Pancreas (tissue), 10 donors: ENCODE data around the gene GPR87. TPM values are rescaled to one million over a fixed set of nuclear protein-coding genes. Genes with fewer than 3 reads are reported as not detected.

Source experiments
- ATAC-seq, 4 donors: fragments of 200-7000 bp; cut with Tn5 transposase; one replicate each; pipeline versions ENCODE4 v1.8.0 to v1.9.1; 2020; ENCODE audit warnings: mild to moderate bottlenecking in 4 of 4, moderate library complexity in 4 of 4
- DNase-seq, 6 donors: peaks; one replicate each; pipeline ENCODE4 v3.0.0-alpha.2; 2020
- FAIRE-seq: peaks from 2 replicates; lab custom pipeline; 2012; peaks lifted over from hg19 to GRCh38; lab: Jason Lieb, UNC
- H3K27ac ChIP-seq, 4 donors: fragments of 200-600 bp; sonication (generic); 1 replicate in 3 of 4; 2 replicates in 1 of 4; pipeline versions ENCODE4 v1.5.0 to v1.8.0; 2020
- H3K27me3 ChIP-seq, 4 donors: fragments of 200-600 bp; one replicate each; pipeline ENCODE4 v1.8.0; 2021
- H3K36me3 ChIP-seq, 3 donors: fragments of 200-600 bp; sonication (generic) in 1 of 3; one replicate each; pipeline versions ENCODE4 v1.5.0 to v1.8.0; 2020 to 2021
- H3K4me1 ChIP-seq, 3 donors: fragments of 200-600 bp; one replicate each; pipeline ENCODE4 v1.8.0; 2021
- H3K4me3 ChIP-seq, 4 donors: fragments of 200-600 bp; sonication (generic) in 2 of 4; one replicate each; pipeline versions ENCODE4 v1.5.0 to v1.8.0; 2020 to 2021
- H3K9me3 ChIP-seq, 4 donors: fragments of 200-600 bp; one replicate each; pipeline ENCODE4 v1.8.0; 2021
- CTCF ChIP-seq, 4 donors: fragments of 200-600 bp; sonication (generic) in 3 of 4; IDR thresholded peaks; one replicate each; pipeline versions ENCODE4 v1.5.0 to v1.8.0; 2021; ENCODE audit warnings: antibody characterized with exemption in 4 of 4
- whole genome bisulfite sequencing, 2 donors: extraction: QIAGEN DNeasy Blood & Tissue Kit; methylation state at CpG; one replicate each; pipeline ENCODE4 v1.1.7; 2013; 5-methylcytosine and 5-hydroxymethylcytosine counted together
- intact Hi-C, 3 donors: fragments of 100-400 bp; cut with DNase I; formaldehyde crosslinking; loops; one replicate each; pipeline versions ENCODE4 v1.11.1 to v1.14.2; 2022
- polyA plus RNA-seq, 2 donors: library from polyadenylated mRNA; stranded (reverse); fragments of 200-250 nt; gene quantifications; one replicate each; pipeline ENCODE4 v1.2.3, GENCODE V29; 2013
- total RNA-seq, 6 donors: library from RNA; stranded (reverse); fragmentation: NEBNext Ultra II Directional in 4 of 6; extraction: Animal tissue kit (Norgen Biotek cat#: 25700) in 4 of 6; gene quantifications; one replicate each; pipeline versions ENCODE4 v1.2.1 to v1.2.4, GENCODE V29; 2021 to 2023
- donor health status: healthy with polysubstance abuse.
- donor health status: DM: no; HTN: no; CAD: no; lungs with moderate emphysema.
- donor health status: DM: no; HTN: no; CAD: no.
- donor health status: control.
- donor health status: control.
- donor health status: Bipolar disorder and iron deficiency.
- donor health status: DM: yes; HTN: yes; CAD: no.
- donor health status: DM: no; HTN: no; CAD: no.
- donor health status: DM: no; HTN: no; CAD: no.
- donor health status: DM: yes; HTN: yes; CAD: no.

The GPR87 gene
- total and polyA plus RNA-seq, 8 donors = not detected

DNA sequence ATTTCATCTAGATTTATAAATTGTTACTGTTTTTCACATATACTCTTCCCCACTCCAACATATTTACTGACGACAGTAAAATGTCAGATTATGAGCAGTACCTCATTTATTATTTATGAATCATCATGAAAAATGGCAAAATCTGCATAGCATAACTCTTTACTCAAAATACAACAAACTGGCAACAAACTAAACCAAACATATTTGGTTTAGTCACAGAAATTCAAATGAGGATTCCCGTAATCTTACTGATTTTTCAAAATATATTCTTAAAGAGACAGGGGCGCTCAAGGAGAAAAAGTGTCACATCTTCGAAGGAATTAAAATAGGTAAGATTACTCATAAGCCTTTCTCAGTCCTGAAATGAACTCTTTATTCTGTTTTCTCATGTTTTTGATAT is 3.0 kb upstream of the GPR87 start:
- no peak for FAIRE-seq
- intact Hi-C loops = no loop called here
- Histone ChIP-seq H3K4me3 (no peak overlapping the region), H3K9me3 (no peaks in the 10 kb centered on the region), H3K36me3 (no peaks in the 10 kb centered on the region), H3K27me3 (no peaks in the 10 kb centered on the region), H3K4me1 (no peaks in the 10 kb centered on the region), H3K27ac (no peak overlapping the region)
- TF ChIP-seq CTCF (IDR thresholded peaks at IDR 0.05) = no peak
- 87% methylated on average over 4 of the region's 4 CpGs for WGBS, 2 donors
- no peak for DNase-seq
- ATAC-seq = no peak

DNA sequence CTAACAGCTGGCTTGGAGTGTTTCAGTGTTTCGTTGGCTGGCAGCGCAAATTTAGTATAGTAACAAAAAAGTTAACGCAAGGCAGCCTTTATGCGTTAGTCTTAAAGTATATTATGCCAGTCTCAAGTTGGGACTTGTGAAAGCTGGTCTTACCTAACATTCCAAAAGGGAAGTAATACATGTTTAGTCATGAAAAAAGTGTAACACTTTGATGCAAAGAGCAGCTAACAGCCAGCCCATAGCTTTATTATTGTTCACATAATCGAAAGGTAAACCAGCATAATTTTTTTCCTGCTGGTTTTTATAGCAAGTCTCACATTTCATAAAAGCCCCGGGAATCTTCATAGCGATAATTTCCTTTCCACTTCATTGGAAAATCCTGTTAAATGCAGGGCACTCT is 2.4 kb upstream of the GPR87 start:
- DNase-seq (no peak), ATAC-seq (no peak), FAIRE-seq (no peak)
- WGBS, 2 donors = 86 to 87% methylated on average over 7 of the region's 7 CpGs
- Histone ChIP-seq H3K27me3 (no peaks in the 10 kb centered on the region), H3K36me3 (no peaks in the 10 kb centered on the region), H3K4me1 (no peaks in the 10 kb centered on the region), H3K27ac (no peak overlapping the region), H3K9me3 (no peaks in the 10 kb centered on the region), H3K4me3 (no peak overlapping the region)
- TF ChIP-seq CTCF (IDR thresholded peaks at IDR 0.05) = no peak
- intact Hi-C loops = no loop called here

- Histone ChIP-seq H3K36me3 (no peaks in the 10 kb centered on the region), H3K27ac (no peak overlapping the region), H3K27me3 (no peaks in the 10 kb centered on the region), H3K4me3 (no peak overlapping the region), H3K4me1 (no peaks in the 10 kb centered on the region), H3K9me3 (no peaks in the 10 kb centered on the region)
- no peak for ATAC-seq
- intact Hi-C loops = no loop called here
- no peak for TF ChIP-seq CTCF (IDR thresholded peaks at IDR 0.05)
- FAIRE-seq = no peak
- DNase-seq = no peak
Measured at GRCh38 chr3:151318313-151318712, 1.7 kb upstream of the GPR87 start.

DNA sequence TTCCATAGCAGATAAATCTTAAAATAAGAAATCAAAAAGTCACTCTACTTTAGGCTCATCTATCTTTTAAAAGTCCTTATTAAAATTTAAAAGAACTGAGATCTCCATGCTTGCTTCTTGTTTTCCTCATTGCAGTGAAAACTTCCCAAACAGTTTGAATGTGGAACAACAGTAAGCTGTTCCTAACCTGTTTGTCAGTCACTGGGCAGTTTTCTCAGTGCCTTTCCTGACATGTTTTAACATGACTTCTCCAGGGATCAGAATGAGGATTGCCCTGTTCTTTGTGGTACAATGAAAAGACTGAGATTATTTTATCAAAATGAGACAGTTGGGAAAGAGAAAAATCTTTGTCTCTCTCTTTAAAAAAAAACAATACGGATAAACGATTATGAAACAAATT is 774 bp downstream of the GPR87 start:
- TF ChIP-seq CTCF (IDR thresholded peaks at IDR 0.05) = no peak
- Histone ChIP-seq H3K9me3 (no peaks in the 10 kb centered on the region), H3K27me3 (no peaks in the 10 kb centered on the region), H3K4me3 (no peak overlapping the region), H3K36me3 (no peaks in the 10 kb centered on the region), H3K4me1 (no peaks in the 10 kb centered on the region), H3K27ac (no peak overlapping the region)
- ATAC-seq (no peak), FAIRE-seq (no peak), DNase-seq (no peak)
- WGBS, 2 donors = 87 to 90% methylated on average over 2 of the region's 2 CpGs
- intact Hi-C loops = no loop called here

GRCh38 chr3:151315136-151315535 is 1.5 kb downstream of the GPR87 start:
- H3K9me3 ChIP-seq = no peaks in the 10 kb centered on the region
- FAIRE-seq (no peak), ATAC-seq (no peak), DNase-seq (no peak)
- no peaks in the 10 kb centered on the region for H3K4me1 ChIP-seq
- H3K4me3 ChIP-seq = no peak overlapping the region
- no peak overlapping the region for H3K27ac ChIP-seq
- no peaks in the 10 kb centered on the region for H3K36me3 ChIP-seq
- no peak for TF ChIP-seq CTCF (IDR thresholded peaks at IDR 0.05)
- 79 to 90% methylated on average over 2 of the region's 2 CpGs for WGBS, 2 donors
- H3K27me3 ChIP-seq = no peaks in the 10 kb centered on the region
- intact Hi-C loops = no loop called here
